Measurements from ENCODE around the gene SORCS2. TPM values are rescaled to one million over a fixed set of nuclear protein-coding genes. Genes with fewer than 3 reads are reported as not detected.

Gene SORCS2
- total RNA-seq, 1 donor from 2014 or later = 4.9 TPM

GRCh38 chr4:7359400-7360062, 167.2 kb downstream of the SORCS2 start:
- no peak for FAIRE-seq
- DNase-seq (ENCODE audit: low spot score in 2 of 2) = no peak

- no peak for FAIRE-seq
- DNase-seq (ENCODE audit: low spot score in 2 of 2) = no peak
Measured at GRCh38 chr4:7360806-7361205, 168.5 kb downstream of the SORCS2 start.

GRCh38 chr4:7361280-7361895, 169.1 kb downstream of the SORCS2 start:
- DNase-seq (ENCODE audit: low spot score in 2 of 2) (no peak), FAIRE-seq (no peak)

- DNase-seq (ENCODE audit: low spot score in 2 of 2) (no peak), FAIRE-seq (no peak)
Measured at GRCh38 chr4:7362341-7362740, 170.0 kb downstream of the SORCS2 start.

- FAIRE-seq = no peak
Measured at GRCh38 chr4:7362862-7363430, 170.6 kb downstream of the SORCS2 start.

GRCh38 chr4:7364979-7365378, 172.6 kb downstream of the SORCS2 start:
- no peak for FAIRE-seq
- DNase-seq (ENCODE audit: low spot score in 2 of 2) = no peak

More at GRCh38 chr4:7362862-7363430, 170.6 kb downstream of the SORCS2 start:
- DNase-seq (ENCODE audit: low spot score in 2 of 2) = no peak

- DNase-seq (ENCODE audit: low spot score in 2 of 2) = peak; percentile 64 to 68
- peak; percentile 66 for FAIRE-seq
Measured at GRCh38 chr4:7365462-7366179, 173.3 kb downstream of the SORCS2 start.

- DNase-seq (ENCODE audit: low spot score in 2 of 2) (no peak), FAIRE-seq (no peak)
Measured at GRCh38 chr4:7366180-7366945, 174.0 kb downstream of the SORCS2 start.

- DNase-seq (ENCODE audit: low spot score in 2 of 2) (no peak), FAIRE-seq (no peak)
Measured at GRCh38 chr4:7366954-7367353, 174.6 kb downstream of the SORCS2 start.

GRCh38 chr4:7367406-7367805, 175.1 kb downstream of the SORCS2 start:
- no peak for DNase-seq (ENCODE audit: low spot score in 2 of 2)
- FAIRE-seq = no peak

- DNase-seq (ENCODE audit: low spot score in 2 of 2) (no peak), FAIRE-seq (no peak)
Measured at GRCh38 chr4:7367864-7368277, 175.5 kb downstream of the SORCS2 start.

GRCh38 chr4:7368296-7368695, 176.0 kb downstream of the SORCS2 start:
- FAIRE-seq = no peak
- no peak for DNase-seq (ENCODE audit: low spot score in 2 of 2)

GRCh38 chr4:7369511-7369910, 177.2 kb downstream of the SORCS2 start:
- DNase-seq (ENCODE audit: low spot score in 2 of 2) (no peak), FAIRE-seq (no peak)

- DNase-seq (ENCODE audit: low spot score in 2 of 2) (no peak), FAIRE-seq (no peak)
Measured at GRCh38 chr4:7370038-7370437, 177.7 kb downstream of the SORCS2 start.

- DNase-seq (ENCODE audit: low spot score in 2 of 2) (no peak), FAIRE-seq (no peak)
Measured at GRCh38 chr4:7371210-7371941, 179.0 kb downstream of the SORCS2 start.

GRCh38 chr4:7372673-7373072, 180.3 kb downstream of the SORCS2 start:
- DNase-seq (ENCODE audit: low spot score in 2 of 2) (no peak), FAIRE-seq (no peak)

- DNase-seq (ENCODE audit: low spot score in 2 of 2) (no peak), FAIRE-seq (no peak)
Measured at GRCh38 chr4:7374571-7374970, 182.2 kb downstream of the SORCS2 start.

GRCh38 chr4:7375427-7375826, 183.1 kb downstream of the SORCS2 start:
- FAIRE-seq (no peak), DNase-seq (ENCODE audit: low spot score in 2 of 2) (no peak)

GRCh38 chr4:7377223-7377865, 185.0 kb downstream of the SORCS2 start:
- FAIRE-seq (no peak), DNase-seq (ENCODE audit: low spot score in 2 of 2) (no peak)
